B cell (primary cell): ENCODE data around the gene PDE4DIP. TPM values are rescaled to one million over a fixed set of nuclear protein-coding genes. Genes with fewer than 3 reads are reported as not detected.
"Not testable (repeated sequence)": the region's sequence is repeated elsewhere in the genome, so short reads cannot be mapped to it uniquely, and the experiment has no call there.

Source experiments
- ATAC-seq: fragments of 200-7000 bp; cut with Tn5 transposase; one replicate; pipeline ENCODE4 v1.10.0; 2021; ENCODE audit warnings: low read depth, mild to moderate bottlenecking, moderate number of reproducible peaks, moderate library complexity
- CTCF ChIA-PET: fragments of 350-600 bp; sonication (Branson Sonifier 250); formaldehyde crosslinking; loops from one replicate; lab custom pipeline; 2021; ENCODE audit warnings: antibody characterized with exemption, inconsistent platforms; lab: Charles Lee
- POLR2A ChIA-PET: fragments of 350-600 bp; sonication (Branson Sonifier 250); formaldehyde crosslinking; loops from one replicate; lab custom pipeline; 2021; ENCODE audit warnings: antibody characterized with exemption; lab: Charles Lee
- DNase-seq: peaks from one replicate; pipeline ENCODE4 v3.0.0; 2013
- H2AFZ ChIP-seq: 2 replicates; pipeline ENCODE4 v1.6.1; 2012; ENCODE audit warnings: mild to moderate bottlenecking, low read depth, low read length; ENCODE audit not compliant: insufficient read depth, poor library complexity, severe bottlenecking
- H3K27ac ChIP-seq, 2 donors: 1 replicate in 1 of 2; 2 replicates in 1 of 2; pipeline ENCODE4 v1.5.1; 2012 to 2013; ENCODE audit warnings: low read length in 2 of 2, mild to moderate bottlenecking in 2 of 2, moderate library complexity in 1 of 2
- H3K27me3 ChIP-seq, 4 experiments: fragments of 200-600 bp in 1 of 4; sonication (generic) in 1 of 4; replicated peaks in 1 of 4; 1 replicate in 2 of 4; 2 replicates in 2 of 4; pipeline versions ENCODE4 v1.6.1 to v1.7.0; 2013 to 2016; ENCODE audit warnings: low read length in 3 of 4, mild to moderate bottlenecking in 2 of 4, mixed read lengths in 1 of 4, moderate library complexity in 1 of 4; ENCODE audit not compliant: insufficient read depth in 4 of 4, control insufficient read depth in 3 of 4; ENCODE audit errors: control extremely low read depth in 1 of 4
- H3K36me3 ChIP-seq, 2 experiments: replicated peaks in 1 of 2; 1 replicate in 1 of 2; 2 replicates in 1 of 2; pipeline versions ENCODE4 v1.6.1 to v1.7.1; 2013; ENCODE audit warnings: low read length in 1 of 2; ENCODE audit not compliant: insufficient read depth in 2 of 2, control insufficient read depth in 1 of 2; ENCODE audit errors: control extremely low read depth in 1 of 2, extremely low read depth in 1 of 2
- H3K4me1 ChIP-seq, 2 donors: fragments of 200-600 bp in 1 of 2; sonication (generic) in 1 of 2; 1 replicate in 1 of 2; 2 replicates in 1 of 2; pipeline versions ENCODE4 v1.5.1 to v1.6.1; 2013 to 2017; ENCODE audit warnings: low read length in 2 of 2; ENCODE audit not compliant: control insufficient read depth in 2 of 2, insufficient read depth in 2 of 2
- H3K4me2 ChIP-seq: replicated peaks from 2 replicates; pipeline ENCODE3; 2012; ENCODE audit warnings: mild to moderate bottlenecking, low read depth, low read length; ENCODE audit not compliant: poor library complexity, severe bottlenecking
- H3K4me3 ChIP-seq, 5 experiments: fragments of 200-600 bp in 1 of 5; sonication (generic) in 1 of 5; 1 replicate in 3 of 5; 2 replicates in 2 of 5; pipeline versions ENCODE4 v1.5.1 to v1.7.0; 2011 to 2016; ENCODE audit warnings: low read length in 4 of 5, mild to moderate bottlenecking in 4 of 5, low read depth in 2 of 5, control low read depth in 1 of 5, moderate library complexity in 1 of 5; ENCODE audit not compliant: insufficient read depth in 1 of 5; ENCODE audit errors: control extremely low read depth in 1 of 5, extremely low read depth in 1 of 5
- H3K79me2 ChIP-seq: fragments of 200-600 bp; sonication (generic); one replicate; pipeline ENCODE4 v1.6.0; 2016; ENCODE audit warnings: low read length; ENCODE audit not compliant: control insufficient read depth, insufficient read depth
- H3K9ac ChIP-seq: fragments of 200-600 bp; sonication (generic); 2 replicates; pipeline ENCODE4 v1.6.1; 2017; ENCODE audit warnings: mild to moderate bottlenecking, low read length, moderate library complexity
- H3K9me3 ChIP-seq, 3 donors: one replicate each; pipeline versions ENCODE4 v1.6.1 to v1.7.1; 2013; ENCODE audit warnings: low read length in 2 of 3; ENCODE audit not compliant: control insufficient read depth in 2 of 3, insufficient read depth in 1 of 3; ENCODE audit errors: control extremely low read depth in 1 of 3
- H4K20me1 ChIP-seq: 2 replicates; pipeline ENCODE4 v1.6.0; 2012; ENCODE audit warnings: mild to moderate bottlenecking, low read length; ENCODE audit not compliant: insufficient read depth, control insufficient read depth, poor library complexity, severe bottlenecking
- H3K27ac Mint-ChIP-seq: one replicate; pipeline ENCODE4 v1.8.0; 2021; ENCODE audit warnings: mixed read lengths
- H3K27me3 Mint-ChIP-seq: one replicate; pipeline ENCODE4 v1.8.0; 2021; ENCODE audit warnings: mixed read lengths
- H3K4me1 Mint-ChIP-seq: one replicate; pipeline ENCODE4 v1.8.0; 2021; ENCODE audit warnings: mixed read lengths
- H3K4me3 Mint-ChIP-seq: one replicate; pipeline ENCODE4 v1.8.0; 2021; ENCODE audit warnings: mixed read lengths
- H3K9me3 Mint-ChIP-seq: one replicate; pipeline ENCODE4 v1.8.0; 2022; ENCODE audit warnings: mixed read lengths; ENCODE audit not compliant: insufficient read depth
- WGBS: methylation state at CpG from one replicate; pipeline ENCODE4 v1.1.5; 2013; ENCODE audit warnings: missing lambda C conversion rate; ENCODE audit not compliant: insufficient coverage; 5-methylcytosine and 5-hydroxymethylcytosine counted together
- intact Hi-C: fragments of 100-400 bp; cut with micrococcal nuclease; formaldehyde crosslinking; loops from one replicate; pipeline ENCODE4 v1.10.0; 2022
- polyA plus RNA-seq: library from polyadenylated mRNA; depleted of rRNA; stranded (reverse); fragments of >200 nt; gene quantifications from 2 replicates; pipeline ENCODE4 v1.2.3, GENCODE V29; 2012
- total RNA-seq, 2 donors: library from RNA; stranded (reverse); fragments of 120-200 nt in 1 of 2; gene quantifications; 1 replicate in 1 of 2; 2 replicates in 1 of 2; pipeline versions ENCODE4 v1.2.3 to v1.2.4, GENCODE V29; 2013 to 2022

Gene PDE4DIP
- total and polyA plus RNA-seq, 2 donors (not counting 1 experiment from before 2014, with no cell fraction given): 18.4 to 63.9 TPM

- WGBS: no CpG with 5 or more reads among the region's 2 CpGs
- CTCF ChIA-PET, H3K79me2 ChIP-seq, H3K27me3 ChIP-seq, POLR2A ChIA-PET, H3K27ac Mint-ChIP-seq, H3K36me3 ChIP-seq, H3K4me2 ChIP-seq, H3K4me3 Mint-ChIP-seq, H4K20me1 ChIP-seq, intact Hi-C loops, H3K4me3 ChIP-seq, H3K27ac ChIP-seq, H3K27me3 Mint-ChIP-seq, H3K9ac ChIP-seq, H2AFZ ChIP-seq, DNase-seq, H3K9me3 ChIP-seq, H3K9me3 Mint-ChIP-seq, ATAC-seq, H3K4me1 ChIP-seq, H3K4me1 Mint-ChIP-seq: not testable (repeated sequence)
Observed at GRCh38 chr1:148850347-148850746, 6.1 kb downstream of the PDE4DIP start.

GRCh38 chr1:148850840-148851239 is 6.6 kb downstream of the PDE4DIP start:
- H3K9me3 ChIP-seq, POLR2A ChIA-PET, H3K9me3 Mint-ChIP-seq, ATAC-seq, H2AFZ ChIP-seq, H3K79me2 ChIP-seq, H3K4me1 ChIP-seq, H3K27me3 Mint-ChIP-seq, H3K27ac ChIP-seq, H3K4me3 Mint-ChIP-seq, DNase-seq, H3K27ac Mint-ChIP-seq, H4K20me1 ChIP-seq, intact Hi-C loops, H3K9ac ChIP-seq, CTCF ChIA-PET, H3K4me3 ChIP-seq, H3K4me2 ChIP-seq, H3K36me3 ChIP-seq, H3K4me1 Mint-ChIP-seq, H3K27me3 ChIP-seq: not testable (repeated sequence)

GRCh38 chr1:148851684-148852083 is 7.5 kb downstream of the PDE4DIP start:
- H3K4me3 Mint-ChIP-seq, intact Hi-C loops, H3K9me3 ChIP-seq, CTCF ChIA-PET, H3K9me3 Mint-ChIP-seq, ATAC-seq, H3K4me1 ChIP-seq, H3K4me2 ChIP-seq, H3K79me2 ChIP-seq, H2AFZ ChIP-seq, H3K27ac ChIP-seq, DNase-seq, H3K9ac ChIP-seq, H3K36me3 ChIP-seq, H4K20me1 ChIP-seq, H3K27me3 Mint-ChIP-seq, H3K27me3 ChIP-seq, H3K27ac Mint-ChIP-seq, H3K4me1 Mint-ChIP-seq, H3K4me3 ChIP-seq, POLR2A ChIA-PET: not testable (repeated sequence)
- WGBS: no CpG with 5 or more reads among the region's 2 CpGs

GRCh38 chr1:148853363-148853762 is 9.1 kb downstream of the PDE4DIP start:
- H3K27ac ChIP-seq, H3K27ac Mint-ChIP-seq, H3K79me2 ChIP-seq, H3K4me1 Mint-ChIP-seq, ATAC-seq, H3K9ac ChIP-seq, H2AFZ ChIP-seq, H3K9me3 ChIP-seq, POLR2A ChIA-PET, H3K27me3 ChIP-seq, DNase-seq, CTCF ChIA-PET, H3K27me3 Mint-ChIP-seq, H4K20me1 ChIP-seq, intact Hi-C loops, H3K4me3 Mint-ChIP-seq, H3K4me2 ChIP-seq, H3K4me3 ChIP-seq, H3K36me3 ChIP-seq, H3K9me3 Mint-ChIP-seq, H3K4me1 ChIP-seq: not testable (repeated sequence)
- WGBS: no CpG with 5 or more reads among the region's 5 CpGs
